Neural crest cell (in vitro differentiated cells): Measurements from ENCODE around the gene IL17RB. TPM values are rescaled to one million over a fixed set of nuclear protein-coding genes. Genes with fewer than 3 reads are reported as not detected.

Source experiments
- DNase-seq: peaks from one replicate; pipeline ENCODE4 v3.0.0; 2021; ENCODE audit warnings: low read depth, mixed read lengths, low spot score
- H3K27ac Mint-ChIP-seq: one replicate; pipeline ENCODE4 v1.8.0; 2021; ENCODE audit warnings: mild to moderate bottlenecking, mixed read lengths; ENCODE audit not compliant: unreplicated experiment
- H3K27me3 Mint-ChIP-seq: 2 replicates; pipeline ENCODE4 v1.8.0; 2021; ENCODE audit warnings: low read depth, mild to moderate bottlenecking, mixed read lengths
- H3K36me3 Mint-ChIP-seq: 2 replicates; pipeline ENCODE4 v1.8.0; 2021; ENCODE audit warnings: low read depth, mild to moderate bottlenecking, mixed read lengths
- H3K4me1 Mint-ChIP-seq: 2 replicates; pipeline ENCODE4 v1.8.0; 2021; ENCODE audit warnings: mixed read lengths
- H3K4me3 Mint-ChIP-seq: one replicate; pipeline ENCODE4 v1.8.0; 2021; ENCODE audit warnings: mild to moderate bottlenecking, mixed read lengths
- H3K9me3 Mint-ChIP-seq: 2 replicates; pipeline ENCODE4 v1.8.0; 2021; ENCODE audit warnings: mixed read lengths
- CTCF ChIP-seq: fragments of 200-600 bp; sonication (generic); conservative IDR thresholded peaks from 2 replicates; pipeline ENCODE4 v1.5.0; 2021; ENCODE audit warnings: antibody characterized with exemption, mild to moderate bottlenecking
- total RNA-seq: library from RNA; stranded (reverse); gene quantifications from 2 replicates; pipeline ENCODE4 v1.2.1, GENCODE V29; 2021

IL17RB gene
- total RNA-seq, 1 donor from 2014 or later, result 3.1 TPM

GRCh38 chr3:53859178-53859577, 12.8 kb downstream of the IL17RB start:
- no peaks in the 10 kb centered on the region for H3K27me3 Mint-ChIP-seq
- no peak overlapping the region for H3K27ac Mint-ChIP-seq
- no peak for TF ChIP-seq CTCF
- no peak for DNase-seq
- H3K4me1 Mint-ChIP-seq, result no peaks in the 10 kb centered on the region
- no peak overlapping the region for H3K4me3 Mint-ChIP-seq
- peaks cover 12% of the 10 kb centered on the region for H3K36me3 Mint-ChIP-seq
- H3K9me3 Mint-ChIP-seq, result no peaks in the 10 kb centered on the region

GRCh38 chr3:53860196-53860595, 13.8 kb downstream of the IL17RB start:
- Mint-ChIP-seq H3K9me3 (no peaks in the 10 kb centered on the region), H3K27ac (no peak overlapping the region), H3K4me1 (no peaks in the 10 kb centered on the region), H3K27me3 (no peaks in the 10 kb centered on the region), H3K36me3 (peaks cover 15% of the 10 kb centered on the region), H3K4me3 (no peak overlapping the region)
- no peak for DNase-seq
- TF ChIP-seq CTCF, result no peak

GRCh38 chr3:53862241-53862640, 15.9 kb downstream of the IL17RB start:
- H3K27ac Mint-ChIP-seq, result no peak overlapping the region
- no peak for TF ChIP-seq CTCF
- H3K9me3 Mint-ChIP-seq, result no peaks in the 10 kb centered on the region
- DNase-seq, result no peak
- H3K4me3 Mint-ChIP-seq, result no peak overlapping the region
- H3K36me3 Mint-ChIP-seq, result peaks cover 15% of the 10 kb centered on the region
- no peaks in the 10 kb centered on the region for H3K27me3 Mint-ChIP-seq
- H3K4me1 Mint-ChIP-seq, result no peaks in the 10 kb centered on the region

- Mint-ChIP-seq H3K27me3 (no peaks in the 10 kb centered on the region), H3K36me3 (peaks cover 17% of the 10 kb centered on the region), H3K27ac (no peak overlapping the region), H3K4me3 (no peak overlapping the region), H3K9me3 (no peaks in the 10 kb centered on the region), H3K4me1 (no peaks in the 10 kb centered on the region)
- no peak for TF ChIP-seq CTCF
- no peak for DNase-seq
Measured at GRCh38 chr3:53863145-53863544, 16.8 kb downstream of the IL17RB start.

GRCh38 chr3:53865732-53866499, 19.5 kb downstream of the IL17RB start:
- no peak for DNase-seq
- Mint-ChIP-seq H3K27ac (no peak overlapping the region), H3K9me3 (no peaks in the 10 kb centered on the region), H3K4me3 (no peak overlapping the region), H3K27me3 (no peaks in the 10 kb centered on the region), H3K36me3 (peaks cover 29% of the 10 kb centered on the region), H3K4me1 (no peaks in the 10 kb centered on the region)
- no peak for TF ChIP-seq CTCF
